Muscle of leg (tissue), 11 donors: ENCODE measurements around the gene C11orf42. TPM values are rescaled to one million over a fixed set of nuclear protein-coding genes. Genes with fewer than 3 reads are reported as not detected.

Experiments
- DNase-seq: peaks from one replicate; pipeline ENCODE4 v3.0.0; 2013
- H3K27ac ChIP-seq: one replicate; pipeline ENCODE4 v1.5.1; 2013; ENCODE audit warnings: mild to moderate bottlenecking, low read length, control low read depth
- H3K27me3 ChIP-seq: one replicate; pipeline ENCODE4 v1.6.1; 2013; ENCODE audit warnings: low read length; ENCODE audit not compliant: control insufficient read depth, insufficient read depth
- H3K36me3 ChIP-seq: one replicate; pipeline ENCODE4 v1.6.1; 2013; ENCODE audit warnings: low read length; ENCODE audit not compliant: control insufficient read depth, insufficient read depth
- H3K4me1 ChIP-seq: one replicate; pipeline ENCODE4 v1.6.1; 2013; ENCODE audit warnings: low read length; ENCODE audit not compliant: control insufficient read depth, insufficient read depth
- H3K4me3 ChIP-seq: one replicate; pipeline ENCODE4 v1.5.1; 2013; ENCODE audit warnings: low read length, control low read depth
- H3K9me3 ChIP-seq: replicated peaks from 2 replicates; pipeline ENCODE4 v1.6.1; 2013; ENCODE audit warnings: low read depth, low read length; ENCODE audit not compliant: control insufficient read depth
- WGBS: methylation state at CpG from one replicate; pipeline ENCODE4 v1.1.5; 2013; ENCODE audit warnings: missing lambda C conversion rate; ENCODE audit not compliant: insufficient coverage; 5-methylcytosine and 5-hydroxymethylcytosine counted together
- polyA plus RNA-seq, 8 donors: library from polyadenylated mRNA; unstranded; fragments of 120-200 nt; gene quantifications; one replicate each; pipeline versions ENCODE4 v1.2.1 to v1.2.3, GENCODE V29; 2013; ENCODE audit warnings: inconsistent platforms in 1 of 8, low replicate concordance in 1 of 8; ENCODE audit not compliant: insufficient read length in 8 of 8, insufficient read depth in 1 of 8
- total RNA-seq: library from RNA; stranded (reverse); fragments of 120-200 nt; gene quantifications from one replicate; pipeline ENCODE4 v1.2.4, GENCODE V29; 2013

C11orf42 gene
- total and polyA plus RNA-seq, 9 donors, result 0.14 to 0.68 (median 0.24) TPM; not detected in 1

GRCh38 chr11:6200975-6201374, 4.4 kb upstream of the C11orf42 start:
- H3K27me3 ChIP-seq, result no peaks in the 10 kb centered on the region
- H3K9me3 ChIP-seq, result no peaks in the 10 kb centered on the region
- H3K27ac ChIP-seq, result no peak overlapping the region
- DNase-seq, result peak; percentile 40
- 85% methylated on average over 2 of the region's 4 CpGs for WGBS
- H3K4me1 ChIP-seq, result no peaks in the 10 kb centered on the region
- no peak overlapping the region for H3K4me3 ChIP-seq
- H3K36me3 ChIP-seq, result peaks cover 4% of the 10 kb centered on the region

- Histone ChIP-seq H3K9me3 (no peaks in the 10 kb centered on the region), H3K4me3 (no peak overlapping the region), H3K27me3 (no peaks in the 10 kb centered on the region), H3K4me1 (no peaks in the 10 kb centered on the region), H3K36me3 (peaks cover 4% of the 10 kb centered on the region), H3K27ac (no peak overlapping the region)
- 80% methylated on average over 1 of the region's 2 CpGs for WGBS
- DNase-seq, result no peak
Measured at GRCh38 chr11:6201481-6201880, 3.9 kb upstream of the C11orf42 start.

GRCh38 chr11:6202041-6202440, 3.3 kb upstream of the C11orf42 start:
- Histone ChIP-seq H3K9me3 (no peaks in the 10 kb centered on the region), H3K36me3 (peaks cover 4% of the 10 kb centered on the region), H3K4me3 (no peak overlapping the region), H3K27me3 (no peaks in the 10 kb centered on the region), H3K27ac (no peak overlapping the region), H3K4me1 (no peaks in the 10 kb centered on the region)
- DNase-seq, result no peak
- 75% methylated on average over 1 of the region's 1 CpG for whole genome bisulfite sequencing

GRCh38 chr11:6203327-6203726, 2.0 kb upstream of the C11orf42 start:
- H3K4me1 ChIP-seq, result no peaks in the 10 kb centered on the region
- no peaks in the 10 kb centered on the region for H3K9me3 ChIP-seq
- no peak overlapping the region for H3K4me3 ChIP-seq
- WGBS, result 80% methylated on average over 2 of the region's 3 CpGs
- H3K27ac ChIP-seq, result no peak overlapping the region
- no peaks in the 10 kb centered on the region for H3K27me3 ChIP-seq
- peaks cover 8% of the 10 kb centered on the region for H3K36me3 ChIP-seq
- DNase-seq, result no peak

- no CpG with 5 or more reads among the region's 1 CpG for WGBS
- Histone ChIP-seq H3K27ac (no peak overlapping the region), H3K36me3 (peaks cover 19% of the 10 kb centered on the region), H3K27me3 (no peaks in the 10 kb centered on the region), H3K4me1 (no peaks in the 10 kb centered on the region), H3K4me3 (no peak overlapping the region), H3K9me3 (no peaks in the 10 kb centered on the region)
- no peak for DNase-seq
Measured at GRCh38 chr11:6204706-6205105, 651 bp upstream of the C11orf42 start.

GRCh38 chr11:6206456-6207180, 1.3 kb downstream of the C11orf42 start:
- no peak for DNase-seq
- 48% methylated on average over 2 of the region's 3 CpGs for WGBS
- peaks cover 37% of the 10 kb centered on the region for H3K36me3 ChIP-seq
- no peak overlapping the region for H3K4me3 ChIP-seq
- H3K27ac ChIP-seq, result no peak overlapping the region
- H3K4me1 ChIP-seq, result no peaks in the 10 kb centered on the region
- H3K9me3 ChIP-seq, result no peaks in the 10 kb centered on the region
- H3K27me3 ChIP-seq, result no peaks in the 10 kb centered on the region

- Histone ChIP-seq H3K36me3 (peaks cover 62% of the 10 kb centered on the region), H3K4me1 (no peaks in the 10 kb centered on the region), H3K27ac (no peak overlapping the region), H3K9me3 (no peaks in the 10 kb centered on the region), H3K4me3 (no peak overlapping the region), H3K27me3 (no peaks in the 10 kb centered on the region)
- no peak for DNase-seq
- WGBS, result 92% methylated on average over 11 of the region's 12 CpGs
Measured at GRCh38 chr11:6209801-6210200, 4.4 kb downstream of the C11orf42 start.

GRCh38 chr11:6210274-6210955, 5.1 kb downstream of the C11orf42 start:
- Histone ChIP-seq H3K27me3 (no peaks in the 10 kb centered on the region), H3K4me1 (no peaks in the 10 kb centered on the region), H3K4me3 (no peak overlapping the region), H3K36me3 (peaks cover 65% of the 10 kb centered on the region), H3K9me3 (no peaks in the 10 kb centered on the region), H3K27ac (no peak overlapping the region)
- 97% methylated on average over 6 of the region's 9 CpGs for WGBS
- DNase-seq, result no peak

GRCh38 chr11:6214530-6214929, 9.2 kb downstream of the C11orf42 start:
- no peak for DNase-seq
- Histone ChIP-seq H3K36me3 (peaks cover 83% of the 10 kb centered on the region), H3K9me3 (no peaks in the 10 kb centered on the region), H3K4me3 (no peak overlapping the region), H3K4me1 (no peaks in the 10 kb centered on the region), H3K27me3 (no peaks in the 10 kb centered on the region), H3K27ac (no peak overlapping the region)
- 92% methylated on average over 10 of the region's 10 CpGs for WGBS

GRCh38 chr11:6216501-6216900, 11.1 kb downstream of the C11orf42 start:
- Histone ChIP-seq H3K4me1 (no peaks in the 10 kb centered on the region), H3K27ac (no peak overlapping the region), H3K36me3 (peaks cover 74% of the 10 kb centered on the region), H3K4me3 (no peak overlapping the region), H3K27me3 (no peaks in the 10 kb centered on the region), H3K9me3 (no peaks in the 10 kb centered on the region)
- DNase-seq, result no peak
- 89% methylated on average over 4 of the region's 4 CpGs for WGBS
